Retinal pigment epithelial cell (primary cell): ENCODE measurements around the gene PTMA.

Experiments
- DNase-seq: peaks from one replicate; pipeline ENCODE4 v3.0.0-alpha.2; 2010; ENCODE audit warnings: low read depth
- H3K4me3 ChIP-seq: 2 replicates; pipeline ENCODE4 v1.5.1; 2011; ENCODE audit warnings: mild to moderate bottlenecking, low read length, control low read depth, moderate library complexity
- TF ChIP-seq, protein P1 (sequence below): conservative IDR thresholded peaks from 2 replicates; pipeline ENCODE4 v1.5.1; 2011; ENCODE audit warnings: low read depth, low read length, control low read depth, inconsistent platforms

The PTMA gene

DNA sequence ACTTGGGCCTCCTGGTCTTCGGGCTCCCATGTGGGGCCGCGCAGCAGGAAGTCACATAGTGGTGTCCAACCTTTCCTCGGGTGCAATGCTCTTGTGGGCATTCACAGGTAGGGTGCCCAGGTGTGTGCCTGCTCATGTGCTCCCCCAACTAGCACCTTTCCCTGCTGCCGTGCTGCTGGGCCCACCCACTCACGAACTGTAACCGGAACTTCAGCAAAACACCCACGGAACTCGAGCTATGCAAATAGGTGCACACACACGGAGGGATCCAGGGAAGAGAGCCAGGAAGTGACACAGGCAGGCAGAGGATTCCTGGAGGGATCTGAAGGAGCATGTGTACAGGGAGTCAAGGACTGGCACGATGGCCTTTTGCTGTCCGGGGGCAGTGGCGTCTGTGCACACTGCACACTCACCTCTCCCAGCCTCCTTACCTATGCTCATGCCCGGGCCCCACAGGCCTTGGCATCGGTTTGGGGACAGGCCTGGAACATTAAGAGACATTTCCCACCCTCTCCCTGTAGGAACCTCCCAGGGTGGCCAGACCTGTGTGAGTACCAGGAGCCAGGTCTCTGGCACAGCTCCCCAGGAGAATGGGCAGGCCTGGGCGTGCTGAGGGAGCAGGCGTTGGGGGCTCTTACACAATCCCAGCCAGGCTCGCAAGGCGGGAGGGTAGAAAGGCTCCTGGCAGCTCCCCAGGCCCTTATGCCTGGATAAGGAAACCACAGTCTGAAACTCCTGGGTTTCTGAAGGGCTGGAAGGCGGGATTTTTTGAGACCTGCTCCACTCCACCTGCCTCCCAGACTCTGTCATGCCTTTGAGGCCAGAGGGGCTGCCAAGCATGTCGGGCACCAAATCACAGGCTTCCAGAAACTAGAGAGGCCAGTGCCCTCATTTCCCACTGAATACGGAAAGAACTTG lies 6.6 kb upstream of the PTMA start:
- TF ChIP-seq, protein P1, sequence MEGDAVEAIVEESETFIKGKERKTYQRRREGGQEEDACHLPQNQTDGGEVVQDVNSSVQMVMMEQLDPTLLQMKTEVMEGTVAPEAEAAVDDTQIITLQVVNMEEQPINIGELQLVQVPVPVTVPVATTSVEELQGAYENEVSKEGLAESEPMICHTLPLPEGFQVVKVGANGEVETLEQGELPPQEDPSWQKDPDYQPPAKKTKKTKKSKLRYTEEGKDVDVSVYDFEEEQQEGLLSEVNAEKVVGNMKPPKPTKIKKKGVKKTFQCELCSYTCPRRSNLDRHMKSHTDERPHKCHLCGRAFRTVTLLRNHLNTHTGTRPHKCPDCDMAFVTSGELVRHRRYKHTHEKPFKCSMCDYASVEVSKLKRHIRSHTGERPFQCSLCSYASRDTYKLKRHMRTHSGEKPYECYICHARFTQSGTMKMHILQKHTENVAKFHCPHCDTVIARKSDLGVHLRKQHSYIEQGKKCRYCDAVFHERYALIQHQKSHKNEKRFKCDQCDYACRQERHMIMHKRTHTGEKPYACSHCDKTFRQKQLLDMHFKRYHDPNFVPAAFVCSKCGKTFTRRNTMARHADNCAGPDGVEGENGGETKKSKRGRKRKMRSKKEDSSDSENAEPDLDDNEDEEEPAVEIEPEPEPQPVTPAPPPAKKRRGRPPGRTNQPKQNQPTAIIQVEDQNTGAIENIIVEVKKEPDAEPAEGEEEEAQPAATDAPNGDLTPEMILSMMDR: no peak
- H3K4me3 ChIP-seq: no peak overlapping the region
- DNase-seq: peak; percentile 41

DNA sequence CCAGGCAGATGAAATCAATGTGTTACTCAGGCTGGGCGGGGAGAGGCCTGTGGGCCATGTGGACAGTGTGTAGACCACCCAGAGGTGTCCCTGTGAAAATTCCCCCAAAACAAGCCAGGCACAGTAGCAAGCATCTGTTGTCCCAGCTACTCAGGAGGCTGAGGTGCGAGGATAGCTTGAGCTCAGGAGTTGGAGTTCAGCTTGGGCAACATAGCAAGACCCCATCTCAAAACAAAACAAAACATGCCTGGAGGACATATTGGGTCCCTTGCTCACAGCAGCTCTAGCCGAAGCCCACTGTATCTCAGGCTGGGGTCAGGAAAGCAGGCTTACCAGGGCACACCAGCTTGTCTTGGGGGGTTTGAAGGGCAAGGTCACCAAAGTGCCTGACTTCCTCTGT lies 4.3 kb upstream of the PTMA start:
- TF ChIP-seq, protein P1: no peak
- no peak overlapping the region for H3K4me3 ChIP-seq
- DNase-seq: no peak

DNA sequence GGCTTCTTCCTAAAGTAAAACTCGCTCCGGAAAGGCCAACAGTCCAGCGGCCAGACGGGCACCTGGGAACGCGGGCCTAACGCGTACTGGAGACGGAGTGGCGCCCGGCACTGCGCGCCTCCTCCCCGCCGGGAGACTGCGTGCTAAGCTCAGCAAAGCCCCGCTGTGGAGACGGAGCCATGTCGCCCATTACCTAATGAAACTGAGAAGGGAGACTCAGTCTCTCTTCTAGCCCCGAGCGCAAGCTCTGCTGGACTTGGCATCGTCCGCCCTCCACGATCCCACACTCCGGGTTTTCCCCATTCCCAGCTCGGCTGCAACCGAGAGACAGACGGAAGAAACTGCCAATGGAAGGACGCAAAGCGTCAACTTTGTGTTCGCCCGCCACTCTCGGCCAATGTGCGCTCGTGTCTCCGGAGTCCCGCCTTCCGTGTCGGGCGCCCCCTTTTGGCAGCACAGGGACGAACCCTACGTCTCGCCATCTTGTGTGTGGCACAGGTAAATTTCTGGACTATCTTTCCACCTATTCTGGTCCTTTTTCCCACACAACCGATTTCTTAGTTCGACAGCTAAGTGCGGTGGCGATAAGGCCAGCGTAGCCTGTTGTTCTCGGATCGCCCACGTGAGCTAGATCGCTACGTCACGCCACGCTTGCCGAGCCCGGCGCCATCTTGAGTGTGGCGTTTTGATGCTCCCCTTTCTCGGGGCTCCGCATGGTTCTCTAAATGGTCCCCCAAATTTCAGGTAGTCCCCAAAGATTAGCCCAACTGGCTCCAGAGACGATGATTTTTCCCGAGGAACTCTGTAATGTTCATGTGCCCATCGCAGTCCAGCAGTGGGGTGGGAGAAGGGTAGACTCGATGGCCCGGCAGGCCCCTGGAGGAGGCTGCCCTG lies 1.3 kb upstream of the PTMA start:
- peak overlapping the region; percentile 74 for H3K4me3 ChIP-seq
- TF ChIP-seq, protein P1: peak; percentile 94
- DNase-seq: peak; percentile 95

DNA sequence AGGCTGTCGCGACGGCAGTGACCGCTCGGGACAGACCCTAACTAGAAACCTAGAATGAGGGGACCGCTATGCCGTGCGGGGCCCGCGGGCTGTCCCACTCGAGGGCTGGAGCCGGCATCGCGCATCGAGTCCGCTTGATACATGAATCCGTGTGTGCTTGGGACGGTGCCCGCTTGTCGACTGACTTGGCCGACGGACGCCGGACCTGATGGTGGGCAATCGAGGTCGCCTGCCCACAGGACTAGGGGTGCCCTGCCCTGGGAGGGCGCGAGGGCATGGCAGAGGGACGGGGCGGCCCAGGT lies 749 bp upstream of the PTMA start:
- TF ChIP-seq, protein P1: no peak
- no peak for DNase-seq
- peak overlapping the region; percentile 51 for H3K4me3 ChIP-seq

DNA sequence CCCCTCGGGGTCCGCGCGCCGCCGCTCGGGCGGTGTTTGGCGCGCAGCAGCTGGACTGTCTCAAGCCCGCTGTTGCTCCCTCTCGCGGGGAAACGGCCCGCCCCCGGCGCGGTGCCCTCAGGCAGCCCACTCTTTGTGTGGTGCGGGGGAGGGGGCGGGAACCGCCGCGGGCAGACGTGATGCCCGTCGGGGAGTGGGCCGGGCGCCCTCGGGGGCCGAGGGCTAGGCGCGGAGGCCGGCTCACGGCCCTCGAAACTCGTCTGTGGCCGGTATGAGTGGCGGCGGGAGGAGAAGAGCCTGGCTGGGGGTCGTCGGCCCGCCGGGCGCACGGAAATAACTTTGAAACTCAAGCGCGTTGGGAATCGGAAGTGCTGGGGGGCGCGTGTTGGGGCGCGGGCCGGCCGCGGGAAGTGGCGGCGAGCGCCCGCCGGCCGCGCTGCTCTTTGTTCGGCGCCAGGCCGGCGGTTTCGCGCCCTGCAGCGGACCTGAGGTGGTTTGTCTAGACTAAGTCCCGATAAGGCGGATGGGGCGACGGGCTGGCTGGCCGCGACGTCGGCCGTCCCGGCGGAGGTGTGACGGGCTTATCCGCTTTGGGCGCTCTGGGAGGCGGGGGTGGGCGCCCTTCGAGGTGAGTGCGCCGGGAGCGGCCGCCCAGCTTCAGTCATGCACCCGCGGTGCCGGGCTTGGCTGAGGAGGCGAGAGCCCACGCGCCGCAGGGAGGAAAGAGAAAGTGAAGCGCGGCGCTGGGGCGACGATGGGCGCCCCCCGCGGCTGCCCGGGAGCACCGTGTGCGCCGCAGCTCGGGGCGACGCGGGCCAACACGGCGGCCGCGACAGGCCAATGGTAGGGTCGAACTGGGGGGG lies 679 bp downstream of the PTMA start:
- TF ChIP-seq, protein P1: no peak
- no peak for DNase-seq
- H3K4me3 ChIP-seq: peak overlapping the region; percentile 87

DNA sequence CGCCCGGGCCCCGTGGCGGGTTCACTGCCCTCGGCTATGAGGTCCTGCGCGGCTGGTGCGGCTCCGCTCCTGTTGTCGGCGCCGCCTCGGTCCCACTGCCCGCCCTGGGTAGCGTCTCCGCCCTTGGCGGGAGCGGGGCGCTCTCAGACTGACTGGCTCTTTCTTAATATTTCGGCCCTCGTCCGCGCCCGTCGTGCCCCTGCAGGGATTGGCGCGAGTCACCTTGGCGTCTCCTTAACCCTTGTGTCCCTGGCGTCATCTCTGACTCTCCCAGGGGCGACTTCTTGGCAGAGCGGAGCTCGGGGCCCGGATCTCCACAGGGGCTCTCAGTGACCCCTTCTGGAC lies 1.3 kb downstream of the PTMA start:
- peak overlapping the region; percentile 87 for H3K4me3 ChIP-seq
- DNase-seq: no peak
- TF ChIP-seq, protein P1: no peak
